OCI-LY1 (cell line): ENCODE results near the gene OR6C65.

Source experiments
- EZH2 ChIP-seq: fragments of 200-600 bp; sonication (generic), shearing (Covaris generic); IDR thresholded peaks from 2 replicates; pipeline ENCODE4 v1.8.0; 2017; ENCODE audit warnings: borderline replicate concordance, mixed run types, mild to moderate bottlenecking, antibody characterized with exemption, low read length, moderate library complexity, mixed read lengths
- TF ChIP-seq, protein P1 (sequence below): fragments of 200-600 bp; sonication (generic), shearing (Covaris generic); IDR thresholded peaks from 2 replicates; pipeline ENCODE4 v1.5.1; 2017; ENCODE audit warnings: mild to moderate bottlenecking, antibody characterized with exemption, low read length, moderate library complexity, mixed read lengths

DNA sequence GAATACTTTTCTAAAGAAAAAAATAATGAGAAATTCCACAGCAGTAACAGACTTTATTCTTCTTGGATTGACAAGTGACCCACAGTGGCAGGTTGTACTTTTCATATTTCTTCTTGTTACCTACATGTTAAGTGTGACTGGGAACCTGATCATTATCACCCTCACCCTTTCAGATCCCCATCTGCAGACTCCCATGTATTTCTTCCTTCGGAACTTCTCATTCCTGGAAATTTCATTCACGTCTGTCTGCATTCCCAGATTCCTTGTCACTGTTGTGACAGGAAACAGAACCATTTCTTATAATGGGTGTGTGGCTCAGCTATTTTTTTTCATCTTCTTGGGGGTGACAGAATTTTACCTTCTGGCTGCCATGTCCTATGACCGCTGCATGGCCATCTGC, 35.2 kb upstream of the OR6C65 start:
- TF ChIP-seq, protein P1, sequence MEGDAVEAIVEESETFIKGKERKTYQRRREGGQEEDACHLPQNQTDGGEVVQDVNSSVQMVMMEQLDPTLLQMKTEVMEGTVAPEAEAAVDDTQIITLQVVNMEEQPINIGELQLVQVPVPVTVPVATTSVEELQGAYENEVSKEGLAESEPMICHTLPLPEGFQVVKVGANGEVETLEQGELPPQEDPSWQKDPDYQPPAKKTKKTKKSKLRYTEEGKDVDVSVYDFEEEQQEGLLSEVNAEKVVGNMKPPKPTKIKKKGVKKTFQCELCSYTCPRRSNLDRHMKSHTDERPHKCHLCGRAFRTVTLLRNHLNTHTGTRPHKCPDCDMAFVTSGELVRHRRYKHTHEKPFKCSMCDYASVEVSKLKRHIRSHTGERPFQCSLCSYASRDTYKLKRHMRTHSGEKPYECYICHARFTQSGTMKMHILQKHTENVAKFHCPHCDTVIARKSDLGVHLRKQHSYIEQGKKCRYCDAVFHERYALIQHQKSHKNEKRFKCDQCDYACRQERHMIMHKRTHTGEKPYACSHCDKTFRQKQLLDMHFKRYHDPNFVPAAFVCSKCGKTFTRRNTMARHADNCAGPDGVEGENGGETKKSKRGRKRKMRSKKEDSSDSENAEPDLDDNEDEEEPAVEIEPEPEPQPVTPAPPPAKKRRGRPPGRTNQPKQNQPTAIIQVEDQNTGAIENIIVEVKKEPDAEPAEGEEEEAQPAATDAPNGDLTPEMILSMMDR: no peak
- no peak for TF ChIP-seq EZH2
